Stomach (tissue), 9 donors: ENCODE measurements around the gene HOXD1. TPM values are rescaled to one million over a fixed set of nuclear protein-coding genes. Genes with fewer than 3 reads are reported as not detected.

Experiments used
- DNase-seq, 2 donors: peaks; one replicate each; pipeline versions ENCODE4 v3.0.0 to v3.0.0-alpha.2; 2013 to 2019
- H3K27ac ChIP-seq, 5 donors: fragments of 200-600 bp in 4 of 5; sonication (generic) in 4 of 5; one replicate each; pipeline ENCODE4 v1.5.1; 2013 to 2019; ENCODE audit warnings: mild to moderate bottlenecking in 1 of 5, moderate library complexity in 1 of 5
- H3K27me3 ChIP-seq, 3 donors: fragments of 200-600 bp; sonication (generic); one replicate each; pipeline ENCODE4 v1.5.1; 2017 to 2019; ENCODE audit warnings: mixed run types in 1 of 3
- H3K36me3 ChIP-seq, 4 donors: fragments of 200-600 bp; sonication (generic); 1 replicate in 3 of 4; 2 replicates in 1 of 4; pipeline ENCODE4 v1.5.1; 2016 to 2019
- H3K4me1 ChIP-seq, 4 donors: fragments of 200-600 bp; sonication (generic); one replicate each; pipeline ENCODE4 v1.5.1; 2016 to 2019
- H3K4me3 ChIP-seq, 4 donors: fragments of 200-600 bp; sonication (generic) in 3 of 4; one replicate each; pipeline ENCODE4 v1.5.1; 2016 to 2019; ENCODE audit warnings: mild to moderate bottlenecking in 1 of 4
- H3K9me3 ChIP-seq, 4 donors: fragments of 200-600 bp; sonication (generic); one replicate each; pipeline ENCODE4 v1.5.1; 2016 to 2019
- CTCF ChIP-seq, 7 experiments: fragments of 450-650 bp in 4 of 7; fragments of 200-600 bp in 3 of 7; sonication (generic) in 3 of 7; IDR thresholded peaks; one replicate each; pipeline ENCODE4 v1.5.1; 2016 to 2019; ENCODE audit warnings: antibody characterized with exemption in 7 of 7, control low read depth in 2 of 7, mild to moderate bottlenecking in 1 of 7
- EP300 ChIP-seq: sonication (generic); formaldehyde crosslinking; IDR thresholded peaks from one replicate; pipeline ENCODE4 v1.6.1; 2017; ENCODE audit warnings: antibody characterized with exemption
- POLR2A ChIP-seq, 4 donors: fragments of 450-650 bp; IDR thresholded peaks; one replicate each; pipeline ENCODE4 v1.6.1; 2016; ENCODE audit warnings: antibody characterized with exemption in 4 of 4, control low read depth in 2 of 4, mild to moderate bottlenecking in 1 of 4, moderate library complexity in 1 of 4
- POLR2AphosphoS5 ChIP-seq, 3 donors: sonication (generic); formaldehyde crosslinking; IDR thresholded peaks; one replicate each; pipeline ENCODE4 v1.6.1; 2016; ENCODE audit warnings: antibody characterized with exemption in 3 of 3
- WGBS, 5 donors: extraction: QIAGEN DNeasy Blood & Tissue Kit in 3 of 5; methylation state at CpG; one replicate each; pipeline versions ENCODE4 v1.1.5 to v1.1.7; 2013 to 2018; 5-methylcytosine and 5-hydroxymethylcytosine counted together
- intact Hi-C: fragments of 100-400 bp; cut with DNase I; formaldehyde crosslinking; loops from one replicate; pipeline ENCODE4 v1.15.1; 2023; ENCODE audit warnings: low total_unique reads
- polyA plus RNA-seq, 3 donors: library from polyadenylated mRNA; stranded (reverse); fragments of 200-250 nt; gene quantifications; one replicate each; pipeline ENCODE4 v1.2.3, GENCODE V29; 2013
- total RNA-seq, 5 donors: library from RNA; depleted of rRNA; stranded (reverse); fragments of >200 nt; gene quantifications; one replicate each; pipeline versions ENCODE4 v1.1.0 to v1.2.3, GENCODE V29; 2014 to 2016
- donor health status: healthy with polysubstance abuse.
- donor health status: Bipolar disorder and iron deficiency.
- donor health status: healthy.

Gene HOXD1
- total and polyA plus RNA-seq, 8 donors = 0.12 to 0.23 (median 0.18) TPM; not detected in 5

GRCh38 chr2:176189681-176190641 is 1.5 kb downstream of the HOXD1 start:
- Histone ChIP-seq H3K9me3 (peaks cover 0 to 5% (median 0%) of the 10 kb centered on the region in 4 donors), H3K36me3 (no peaks in the 10 kb centered on the region), H3K27me3 (peaks cover 14 to 100% (median 83%) of the 10 kb centered on the region in 3 donors), H3K27ac (no peak overlapping the region), H3K4me1 (peaks cover 26 to 32% (median 29%) of the 10 kb centered on the region in 4 donors), H3K4me3 (peak overlapping the region; percentile 53 to 73 (median 61))
- intact Hi-C loops = no loop called here
- TF ChIP-seq EP300 (no peak), POLR2A (IDR thresholded peaks at IDR 0.05) (no peak), CTCF (IDR thresholded peaks at IDR 0.05) (no peak), POLR2AphosphoS5 (IDR thresholded peaks at IDR 0.05) (no peak)
- WGBS, 5 donors = 6 to 14% (median 9%) methylated on average over 28 of the region's 28 CpGs
- DNase-seq = no peak

GRCh38 chr2:176192351-176192750 is 3.9 kb downstream of the HOXD1 start:
- Histone ChIP-seq H3K27me3 (peaks cover 14 to 94% (median 66%) of the 10 kb centered on the region in 3 donors), H3K9me3 (peaks cover 0 to 5% (median 0%) of the 10 kb centered on the region in 4 donors), H3K4me1 (peaks cover 26 to 31% (median 29%) of the 10 kb centered on the region in 4 donors), H3K4me3 (no peak overlapping the region), H3K36me3 (no peaks in the 10 kb centered on the region), H3K27ac (no peak overlapping the region)
- intact Hi-C loops = no loop called here
- 7 to 13% (median 9%) methylated on average over 1 of the region's 1 CpG for WGBS, 5 donors
- DNase-seq = no peak
- TF ChIP-seq CTCF (IDR thresholded peaks at IDR 0.05) (no peak), POLR2A (IDR thresholded peaks at IDR 0.05) (no peak), EP300 (no peak), POLR2AphosphoS5 (IDR thresholded peaks at IDR 0.05) (no peak)

GRCh38 chr2:176193048-176193447 is 4.6 kb downstream of the HOXD1 start:
- Histone ChIP-seq H3K9me3 (peaks cover 0 to 5% (median 0%) of the 10 kb centered on the region in 4 donors), H3K27me3 (peaks cover 14 to 94% (median 61%) of the 10 kb centered on the region in 3 donors), H3K36me3 (no peaks in the 10 kb centered on the region), H3K4me3 (no peak overlapping the region), H3K4me1 (peaks cover 20 to 24% (median 23%) of the 10 kb centered on the region in 4 donors), H3K27ac (no peak overlapping the region)
- no peak for DNase-seq
- TF ChIP-seq CTCF (IDR thresholded peaks at IDR 0.05) = no peak
- no peak for TF ChIP-seq POLR2A (IDR thresholded peaks at IDR 0.05)
- TF ChIP-seq EP300 = no peak
- no peak for TF ChIP-seq POLR2AphosphoS5 (IDR thresholded peaks at IDR 0.05)
- intact Hi-C loops = no loop called here
- WGBS, 5 donors = 9 to 21% (median 11%) methylated on average over 1 of the region's 1 CpG

- Histone ChIP-seq H3K27ac (no peak overlapping the region), H3K27me3 (peaks cover 0 to 79% (median 14%) of the 10 kb centered on the region in 3 donors), H3K9me3 (peaks cover 0 to 11% (median 4%) of the 10 kb centered on the region in 4 donors), H3K4me3 (no peak overlapping the region), H3K4me1 (no peaks in the 10 kb centered on the region), H3K36me3 (no peaks in the 10 kb centered on the region)
- DNase-seq = no peak
- TF ChIP-seq POLR2AphosphoS5 (IDR thresholded peaks at IDR 0.05) (no peak), EP300 (no peak), POLR2A (IDR thresholded peaks at IDR 0.05) (no peak), CTCF (IDR thresholded peaks at IDR 0.05) (no peak)
- intact Hi-C loops = no loop called here
These were observed 11.4 kb downstream of the HOXD1 start for GRCh38 chr2:176199902-176200301.
